Activated gamma-delta T cell (primary cell): ENCODE results near the gene RAB7A.

ENCODE experiments used
- DNase-seq: peaks from one replicate; lab custom pipeline; 2025; lab: John Stamatoyannopoulos, UW

Gene RAB7A

DNA sequence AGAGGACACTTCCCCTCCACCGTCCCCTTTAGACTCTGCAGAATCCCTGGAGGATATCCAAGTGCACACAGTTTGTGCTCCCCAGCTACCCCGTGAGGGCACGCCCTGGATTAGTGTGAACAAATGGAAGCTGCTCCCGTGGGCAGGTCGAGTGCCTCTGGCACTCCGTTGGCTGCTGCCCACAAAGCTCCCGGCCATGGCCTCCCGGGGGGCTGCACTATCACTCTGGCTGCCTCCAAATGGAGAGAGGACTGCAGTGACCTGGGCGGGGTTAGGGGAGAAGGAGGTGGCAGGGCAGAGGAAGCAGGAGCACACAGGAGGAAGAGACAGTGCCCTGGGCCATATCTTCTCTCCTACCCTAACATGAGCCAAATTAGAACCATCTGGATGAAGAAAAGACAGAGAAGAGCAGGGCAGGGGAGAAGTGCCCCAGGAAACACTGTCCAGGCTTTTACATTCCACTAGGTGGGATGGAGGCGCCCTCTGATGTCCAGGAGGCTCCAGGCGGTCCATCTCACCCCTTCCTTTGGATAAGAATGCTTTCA is 124.0 kb downstream of the RAB7A start:
- no peak for DNase-seq

- DNase-seq, result no peak
Observed at GRCh38 chr3:128850544-128850943, 124.6 kb downstream of the RAB7A start.

- DNase-seq, result no peak
Observed at GRCh38 chr3:128851601-128852000, 125.6 kb downstream of the RAB7A start.

- DNase-seq, result no peak
Observed at GRCh38 chr3:128853826-128854225, 127.8 kb downstream of the RAB7A start.

DNA sequence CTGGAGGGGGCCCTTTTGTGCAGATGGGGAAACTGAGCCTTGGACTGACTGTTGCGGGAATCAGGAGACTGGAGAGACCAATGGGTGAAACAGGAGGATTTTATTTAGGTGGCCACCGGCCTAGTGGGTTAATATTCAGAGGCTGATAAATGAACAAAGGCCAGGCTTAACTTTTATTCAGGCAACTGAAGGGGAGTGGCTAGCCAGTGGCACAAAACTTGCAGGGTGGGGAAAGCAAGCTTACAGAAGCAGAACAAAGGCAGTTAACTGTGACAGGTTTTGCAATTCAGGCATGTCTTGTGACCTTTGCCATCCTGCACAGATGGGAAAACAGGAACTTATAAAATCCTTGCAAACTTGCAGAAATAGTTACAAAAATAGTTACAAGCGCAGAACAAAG is 128.5 kb downstream of the RAB7A start:
- no peak for DNase-seq

- DNase-seq, result no peak
Observed at GRCh38 chr3:128855569-128855968, 129.6 kb downstream of the RAB7A start.

DNA sequence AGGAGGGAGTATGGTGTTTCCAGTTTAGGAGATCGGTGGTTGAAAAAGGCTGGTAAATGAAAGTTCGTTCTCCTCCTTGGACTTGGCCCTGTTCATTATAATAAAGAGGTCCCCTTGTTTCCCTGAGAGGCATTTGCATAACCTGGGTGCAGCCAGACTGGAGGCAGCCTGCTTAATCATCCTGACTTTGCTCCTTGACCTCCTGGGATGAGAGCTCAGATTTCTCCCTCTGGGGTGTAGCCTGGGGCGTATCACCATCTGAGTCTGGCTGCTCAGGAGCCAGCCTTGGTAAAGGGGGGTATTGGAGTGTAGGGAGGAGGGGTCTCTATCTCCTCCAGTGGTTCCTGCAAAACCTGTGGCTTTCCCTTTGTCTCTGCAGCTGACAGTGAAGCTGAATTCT is 132.2 kb downstream of the RAB7A start:
- no peak for DNase-seq

DNA sequence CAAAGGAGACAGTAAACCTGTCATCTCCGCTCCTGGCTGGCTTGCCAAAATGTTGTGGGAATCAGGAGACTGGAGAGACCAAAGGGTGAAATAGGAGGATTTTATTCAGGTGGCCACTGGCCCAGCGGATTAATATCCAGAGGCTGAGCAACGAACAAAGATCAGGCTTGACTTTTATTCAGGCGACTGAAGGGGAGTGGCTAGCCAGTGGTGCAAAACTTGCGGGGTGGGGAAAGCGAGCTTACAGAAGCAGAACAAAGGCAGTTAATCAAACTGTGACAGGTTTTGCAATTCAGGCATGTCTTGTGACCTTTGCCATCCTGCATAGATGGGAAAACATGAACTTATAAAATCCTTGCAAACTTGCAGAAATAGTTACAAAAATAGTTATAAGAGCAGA is 133.6 kb downstream of the RAB7A start:
- no peak for DNase-seq

GRCh38 chr3:128861491-128861890 is 135.5 kb downstream of the RAB7A start:
- DNase-seq, result no peak

- no peak for DNase-seq
Observed at GRCh38 chr3:128863560-128863959, 137.6 kb downstream of the RAB7A start.
